Panc1 (cell line): Measurements from ENCODE around the gene RGS9. TPM values are rescaled to one million over a fixed set of nuclear protein-coding genes. Genes with fewer than 3 reads are reported as not detected.

ENCODE experiments used
- ATAC-seq: fragments of 200-7000 bp; cut with Tn5 transposase; 2 replicates; pipeline ENCODE4 v1.9.1; 2020; ENCODE audit warnings: mild to moderate bottlenecking, moderate library complexity
- BruUV-seq: library from RNA; stranded (reverse); fragments of 400-500 nt; replicated peaks from 2 replicates; lab custom pipeline; 2021; lab: Mats Ljungman, UMichigan
- CTCF ChIA-PET: fragments of 300-600 bp; sonication (Branson Sonifier 250); formaldehyde crosslinking; loops from one replicate; lab custom pipeline; 2022; ENCODE audit warnings: antibody characterized with exemption; lab: Charles Lee
- POLR2A ChIA-PET: fragments of 300-600 bp; sonication (Branson Sonifier 250); formaldehyde crosslinking; loops from one replicate; lab custom pipeline; 2022; ENCODE audit warnings: antibody characterized with exemption; lab: Charles Lee
- DNase-seq: peaks from one replicate; pipeline ENCODE4 v3.0.0-alpha.2; 2010; ENCODE audit warnings: low read depth, low spot score
- H3K27ac ChIP-seq: 2 replicates; pipeline ENCODE4 v1.5.1; 2011; ENCODE audit warnings: mild to moderate bottlenecking, low read length, inconsistent platforms
- H3K27me3 ChIP-seq: fragments of 200-500 bp; sonication (Bioruptor generic); 2 replicates; pipeline ENCODE4 v1.6.0; 2014; ENCODE audit warnings: low read length, inconsistent platforms; ENCODE audit not compliant: control insufficient read depth, insufficient read depth
- H3K36me3 ChIP-seq: fragments of 200-500 bp; sonication (Bioruptor generic); 2 replicates; pipeline ENCODE4 v1.5.1; 2014; ENCODE audit warnings: inconsistent platforms, mild to moderate bottlenecking, low read length, moderate library complexity; ENCODE audit not compliant: control insufficient read depth, insufficient read depth
- H3K4me1 ChIP-seq: 2 replicates; pipeline ENCODE4 v1.5.1; 2011; ENCODE audit warnings: inconsistent platforms, mild to moderate bottlenecking, low read length, moderate library complexity; ENCODE audit not compliant: control insufficient read depth, insufficient read depth
- H3K4me3 ChIP-seq, 2 experiments: 2 replicates each; pipeline ENCODE4 v1.5.1; 2011 to 2012; ENCODE audit warnings: low read depth in 2 of 2, low read length in 2 of 2, mild to moderate bottlenecking in 2 of 2, inconsistent platforms in 1 of 2, moderate library complexity in 1 of 2
- H3K9me3 ChIP-seq: fragments of 200-500 bp; sonication (Bioruptor generic); 2 replicates; pipeline ENCODE4 v1.5.1; 2014; ENCODE audit warnings: low read depth, mild to moderate bottlenecking, inconsistent platforms, low read length, moderate library complexity; ENCODE audit not compliant: control insufficient read depth, insufficient read depth
- CTCF ChIP-seq: fragments of 450-650 bp; IDR thresholded peaks from 2 replicates; pipeline ENCODE4 v1.5.1; 2017; ENCODE audit warnings: mild to moderate bottlenecking
- POLR2AphosphoS5 ChIP-seq: IDR thresholded peaks from 2 replicates; pipeline ENCODE4 v1.6.1; 2012; ENCODE audit warnings: mild to moderate bottlenecking, low read depth, low read length, moderate library complexity
- REST ChIP-seq, 2 experiments: IDR thresholded peaks; 2 replicates each; pipeline ENCODE4 v1.6.1; 2011 to 2012; ENCODE audit warnings: low read depth in 2 of 2, control low read depth in 1 of 2, low read length in 1 of 2, mild to moderate bottlenecking in 1 of 2, moderate library complexity in 1 of 2; ENCODE audit not compliant: insufficient read depth in 1 of 2
- SIN3A ChIP-seq: IDR thresholded peaks from 2 replicates; pipeline ENCODE4 v1.6.1; 2012; ENCODE audit warnings: low read depth, mild to moderate bottlenecking, low read length, moderate library complexity, borderline replicate concordance; ENCODE audit not compliant: insufficient read depth
- TCF7L2 ChIP-seq: IDR thresholded peaks from 2 replicates; pipeline ENCODE4 v1.6.1; 2011; ENCODE audit warnings: mild to moderate bottlenecking, low read depth, low read length, inconsistent platforms
- in situ Hi-C: cut with HindIII; loops from 2 replicates; pipeline ENCODE4 v1.10.0; 2016; ENCODE audit warnings: low sequenced_read_pairs, low pct_unique_long_range_greater_than_20kb
- intact Hi-C: fragments of 100-400 bp; cut with micrococcal nuclease; formaldehyde crosslinking; loops from one replicate; pipeline ENCODE4 v1.10.0; 2022; ENCODE audit not compliant: unreplicated experiment
- total RNA-seq: library from RNA; stranded (reverse); gene quantifications from one replicate; pipeline ENCODE4 v1.2.1, GENCODE V29; 2021; ENCODE audit not compliant: unreplicated experiment

The RGS9 gene
- total RNA-seq, 1 experiment from 2014 or later = 3.3 TPM

GRCh38 chr17:65181237-65182061 lies 44.3 kb downstream of the RGS9 start:
- DNase-seq = no peak
- ATAC-seq = no peak
- H3K4me3 ChIP-seq = no peak overlapping the region
- ChIA-PET POLR2A (no interaction called here), CTCF (no interaction called here)
- no peaks in the 10 kb centered on the region for H3K9me3 ChIP-seq
- no peaks in the 10 kb centered on the region for H3K36me3 ChIP-seq
- TF ChIP-seq TCF7L2 = no peak
- TF ChIP-seq SIN3A = no peak
- TF ChIP-seq CTCF = no peak
- no peak for TF ChIP-seq REST (IDR thresholded peaks at IDR 0.05; ENCODE audit: insufficient read depth in 1 of 2, low read depth in 2 of 2, low read length in 1 of 2)
- TF ChIP-seq POLR2AphosphoS5 = no peak
- H3K27ac ChIP-seq = no peak overlapping the region
- BruUV-seq = no TSS peak
- in situ Hi-C loops = no loop called here
- no peaks in the 10 kb centered on the region for H3K4me1 ChIP-seq
- intact Hi-C loops = no loop called here
- peaks cover 5% of the 10 kb centered on the region for H3K27me3 ChIP-seq

- H3K4me3 ChIP-seq = no peak overlapping the region
- no TSS peak for BruUV-seq
- TF ChIP-seq REST (IDR thresholded peaks at IDR 0.05; ENCODE audit: insufficient read depth in 1 of 2, low read depth in 2 of 2, low read length in 1 of 2) (no peak), POLR2AphosphoS5 (no peak), TCF7L2 (no peak), SIN3A (no peak), CTCF (no peak)
- H3K9me3 ChIP-seq = no peaks in the 10 kb centered on the region
- DNase-seq = no peak
- ChIA-PET POLR2A (no interaction called here), CTCF (no interaction called here)
- in situ Hi-C loops (no loop called here), intact Hi-C loops (no loop called here)
- ATAC-seq = no peak
- no peaks in the 10 kb centered on the region for H3K4me1 ChIP-seq
- no peak overlapping the region for H3K27ac ChIP-seq
- H3K36me3 ChIP-seq = no peaks in the 10 kb centered on the region
- H3K27me3 ChIP-seq = peaks cover 5% of the 10 kb centered on the region
These were observed 45.1 kb downstream of the RGS9 start for GRCh38 chr17:65182233-65182632.
